Activated T-cell treated with anti-CD3 and anti-CD28 coated beads, Interleukin-2, amount 50 U/mL, for 4 hours (primary cell): ENCODE measurements around the gene CLK2. TPM values are rescaled to one million over a fixed set of nuclear protein-coding genes. Genes with fewer than 3 reads are reported as not detected.

ENCODE experiments used
- ATAC-seq, 2 donors: fragments of 200-7000 bp; cut with Tn5 transposase; one replicate each; pipeline ENCODE4 v1.10.0; 2021
- DNase-seq: peaks from one replicate; pipeline ENCODE4 v3.0.0-alpha.2; 2020
- H3K27me3 Mint-ChIP-seq: one replicate; pipeline ENCODE4 v1.8.0; 2021; ENCODE audit warnings: low read depth, mixed read lengths
- H3K36me3 Mint-ChIP-seq: one replicate; pipeline ENCODE4 v1.8.0; 2022; ENCODE audit warnings: mixed read lengths; ENCODE audit not compliant: insufficient read depth
- H3K4me1 Mint-ChIP-seq: one replicate; pipeline ENCODE4 v1.8.0; 2021; ENCODE audit warnings: low read depth, mixed read lengths
- H3K4me3 Mint-ChIP-seq: one replicate; pipeline ENCODE4 v1.8.0; 2021; ENCODE audit warnings: mild to moderate bottlenecking, moderate library complexity, mixed read lengths
- H3K9me3 Mint-ChIP-seq: one replicate; pipeline ENCODE4 v1.8.0; 2021; ENCODE audit warnings: mixed read lengths
- total RNA-seq, 3 donors: library from RNA; stranded (reverse); gene quantifications; one replicate each; pipeline ENCODE4 v1.2.1, GENCODE V29; 2021

CLK2 gene
- total RNA-seq, 3 donors from 2014 or later = 64.2 to 68.4 (median 66.3) TPM

DNA sequence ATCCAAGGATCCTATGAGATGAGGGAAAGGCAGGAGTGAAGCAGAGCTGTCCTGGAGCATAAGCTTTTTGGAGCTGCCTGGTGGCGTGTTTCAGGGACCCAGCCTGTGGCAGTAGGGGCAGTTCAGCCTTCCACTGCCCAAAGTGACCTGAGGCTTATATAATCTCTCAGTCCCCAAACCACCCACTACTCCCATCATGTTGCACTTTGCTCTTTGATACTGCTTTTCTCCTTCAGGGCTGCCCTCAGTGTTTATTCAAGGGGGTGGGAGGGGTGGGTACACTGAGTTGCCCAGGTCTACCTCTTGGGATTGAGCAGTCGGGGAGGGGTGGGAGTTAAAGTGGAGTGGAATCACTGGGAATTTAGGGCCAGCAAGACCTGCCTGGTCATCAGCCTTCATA is 13.2 kb upstream of the CLK2 start:
- H3K4me3 Mint-ChIP-seq = no peak overlapping the region
- no peak for ATAC-seq
- H3K4me1 Mint-ChIP-seq = no peaks in the 10 kb centered on the region
- DNase-seq = no peak
- no peaks in the 10 kb centered on the region for H3K36me3 Mint-ChIP-seq
- H3K9me3 Mint-ChIP-seq = no peaks in the 10 kb centered on the region
- H3K27me3 Mint-ChIP-seq = peaks cover 1% of the 10 kb centered on the region

DNA sequence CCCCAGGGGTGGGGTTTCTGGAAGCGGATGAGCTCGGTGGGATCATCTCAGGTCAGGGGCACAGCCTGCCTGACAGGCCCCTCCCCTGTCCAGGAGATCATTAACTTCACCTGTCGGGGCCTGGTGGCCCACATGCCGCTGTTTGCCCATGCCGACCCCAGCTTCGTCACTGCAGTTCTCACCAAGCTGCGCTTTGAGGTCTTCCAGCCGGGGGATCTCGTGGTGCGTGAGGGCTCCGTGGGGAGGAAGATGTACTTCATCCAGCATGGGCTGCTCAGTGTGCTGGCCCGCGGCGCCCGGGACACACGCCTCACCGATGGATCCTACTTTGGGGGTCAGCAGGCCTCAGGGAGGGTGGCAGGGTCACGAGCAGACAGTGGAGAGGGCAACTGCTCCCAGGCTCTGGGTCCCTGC is 12.3 kb upstream of the CLK2 start:
- no peak overlapping the region for H3K4me3 Mint-ChIP-seq
- H3K27me3 Mint-ChIP-seq = peaks cover 1% of the 10 kb centered on the region
- ATAC-seq (no peak), DNase-seq (no peak)
- no peaks in the 10 kb centered on the region for H3K9me3 Mint-ChIP-seq
- H3K36me3 Mint-ChIP-seq = no peaks in the 10 kb centered on the region
- H3K4me1 Mint-ChIP-seq = no peaks in the 10 kb centered on the region

DNA sequence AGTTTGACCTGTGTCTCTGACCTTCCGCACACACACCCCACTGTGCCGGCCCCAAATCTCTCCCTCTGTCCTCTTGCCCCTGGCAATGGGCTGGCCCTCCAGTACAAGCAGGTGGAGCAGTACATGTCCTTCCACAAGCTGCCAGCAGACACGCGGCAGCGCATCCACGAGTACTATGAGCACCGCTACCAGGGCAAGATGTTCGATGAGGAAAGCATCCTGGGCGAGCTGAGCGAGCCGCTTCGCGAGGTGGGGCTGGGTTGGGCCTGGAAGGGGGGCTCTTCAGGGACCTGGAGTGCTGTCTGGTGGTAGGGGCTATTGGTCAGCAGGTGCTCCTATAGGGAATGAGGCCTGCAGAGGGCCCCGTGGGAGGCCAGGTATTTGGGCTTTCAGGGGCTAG is 11.8 kb upstream of the CLK2 start:
- DNase-seq = no peak
- Mint-ChIP-seq H3K27me3 (peaks cover 1% of the 10 kb centered on the region), H3K9me3 (no peaks in the 10 kb centered on the region), H3K4me3 (no peak overlapping the region), H3K4me1 (no peaks in the 10 kb centered on the region), H3K36me3 (no peaks in the 10 kb centered on the region)
- no peak for ATAC-seq

DNA sequence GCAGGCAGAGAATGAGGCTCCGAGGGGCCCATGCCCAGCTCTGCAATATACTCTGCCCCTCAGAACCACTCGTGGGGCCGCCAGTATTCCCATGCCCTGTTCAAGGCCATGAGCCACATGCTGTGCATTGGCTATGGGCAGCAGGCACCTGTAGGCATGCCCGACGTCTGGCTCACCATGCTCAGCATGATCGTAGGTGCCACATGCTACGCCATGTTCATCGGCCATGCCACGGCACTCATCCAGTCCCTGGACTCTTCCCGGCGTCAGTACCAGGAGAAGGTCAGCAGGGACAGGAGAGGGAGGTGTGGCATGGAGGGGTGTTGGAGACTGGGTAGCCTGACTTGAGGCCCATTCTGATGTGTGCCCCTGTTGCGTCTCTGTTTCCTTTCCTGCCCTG is 11.2 kb upstream of the CLK2 start:
- Mint-ChIP-seq H3K27me3 (no peaks in the 10 kb centered on the region), H3K4me1 (no peaks in the 10 kb centered on the region), H3K9me3 (no peaks in the 10 kb centered on the region), H3K36me3 (no peaks in the 10 kb centered on the region), H3K4me3 (no peak overlapping the region)
- ATAC-seq = no peak
- no peak for DNase-seq

- H3K4me1 Mint-ChIP-seq = peaks cover 2% of the 10 kb centered on the region
- ATAC-seq = no peak
- H3K9me3 Mint-ChIP-seq = no peaks in the 10 kb centered on the region
- DNase-seq = no peak
- H3K4me3 Mint-ChIP-seq = no peak overlapping the region
- H3K27me3 Mint-ChIP-seq = no peaks in the 10 kb centered on the region
- H3K36me3 Mint-ChIP-seq = no peaks in the 10 kb centered on the region
Observed at GRCh38 chr1:155282488-155283091, 9.3 kb upstream of the CLK2 start.

DNA sequence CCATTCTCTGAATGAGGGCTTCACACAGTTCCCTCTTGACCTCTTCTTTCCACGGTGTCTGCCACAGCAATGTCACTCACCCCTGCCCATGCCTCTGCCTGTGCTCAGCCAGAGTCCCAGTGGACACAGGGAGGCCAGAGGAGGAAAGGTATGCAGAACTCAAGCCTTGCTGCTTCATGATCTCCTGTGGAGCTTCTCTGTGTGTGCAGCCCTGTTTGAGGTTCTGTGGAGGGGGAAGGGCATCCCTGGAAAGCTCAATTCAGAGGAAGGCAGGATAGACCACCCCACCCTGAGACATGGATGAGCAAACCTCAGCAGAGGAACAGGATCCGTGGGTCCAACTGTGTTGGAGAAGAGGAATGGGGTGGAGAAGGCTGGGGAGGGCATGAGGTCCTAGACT is 6.0 kb upstream of the CLK2 start:
- no peak overlapping the region for H3K4me3 Mint-ChIP-seq
- no peaks in the 10 kb centered on the region for H3K27me3 Mint-ChIP-seq
- no peaks in the 10 kb centered on the region for H3K9me3 Mint-ChIP-seq
- H3K4me1 Mint-ChIP-seq = peaks cover 17% of the 10 kb centered on the region
- DNase-seq = no peak
- no peaks in the 10 kb centered on the region for H3K36me3 Mint-ChIP-seq
- no peak for ATAC-seq

- ATAC-seq (no peak), DNase-seq (no peak)
- no peaks in the 10 kb centered on the region for H3K9me3 Mint-ChIP-seq
- no peaks in the 10 kb centered on the region for H3K27me3 Mint-ChIP-seq
- H3K4me3 Mint-ChIP-seq = no peak overlapping the region
- peaks cover 19% of the 10 kb centered on the region for H3K4me1 Mint-ChIP-seq
- H3K36me3 Mint-ChIP-seq = no peaks in the 10 kb centered on the region
Observed at GRCh38 chr1:155278689-155279160, 5.4 kb upstream of the CLK2 start.

GRCh38 chr1:155277902-155278688 is 4.8 kb upstream of the CLK2 start:
- DNase-seq = peak; percentile 69
- Mint-ChIP-seq H3K9me3 (no peaks in the 10 kb centered on the region), H3K4me3 (peak overlapping the region; percentile 70), H3K27me3 (no peaks in the 10 kb centered on the region), H3K36me3 (no peaks in the 10 kb centered on the region), H3K4me1 (peaks cover 22% of the 10 kb centered on the region)
- ATAC-seq = peak; percentile 38 to 44

- ATAC-seq (peak; percentile 63 to 67), DNase-seq (peak; percentile 96)
- H3K4me3 Mint-ChIP-seq = peak within 1 kb of the TSS; percentile 77
- H3K9me3 Mint-ChIP-seq = no peaks in the 10 kb centered on the region
- H3K4me1 Mint-ChIP-seq = peaks cover 28% of the 10 kb centered on the region
- H3K27me3 Mint-ChIP-seq = no peaks in the 10 kb centered on the region
- peaks cover 5% of the 10 kb centered on the region for H3K36me3 Mint-ChIP-seq
Observed at GRCh38 chr1:155277070-155277901, 4.0 kb upstream of the CLK2 start, which contains the start of gene HCN3. TSS of gene HCN3 (plus strand) at chr1:155277463. CDS start at chr1:155277591, 128 bp downstream.

GRCh38 chr1:155272466-155273342 is 600 bp downstream of the CLK2 start:
- no peak for DNase-seq
- ATAC-seq = peak; percentile 53 to 59

GRCh38 chr1:155269381-155269780 is 3.9 kb downstream of the CLK2 start:
- H3K36me3 Mint-ChIP-seq = peaks cover 53% of the 10 kb centered on the region
- ATAC-seq = no peak
- H3K27me3 Mint-ChIP-seq = no peaks in the 10 kb centered on the region

More at GRCh38 chr1:155272466-155273342, 600 bp downstream of the CLK2 start:
- H3K9me3 Mint-ChIP-seq = no peaks in the 10 kb centered on the region
- peaks cover 31% of the 10 kb centered on the region for H3K36me3 Mint-ChIP-seq
- peak overlapping the region; percentile 98 for H3K4me3 Mint-ChIP-seq
- H3K27me3 Mint-ChIP-seq = no peaks in the 10 kb centered on the region
- peaks cover 41% of the 10 kb centered on the region for H3K4me1 Mint-ChIP-seq

DNA sequence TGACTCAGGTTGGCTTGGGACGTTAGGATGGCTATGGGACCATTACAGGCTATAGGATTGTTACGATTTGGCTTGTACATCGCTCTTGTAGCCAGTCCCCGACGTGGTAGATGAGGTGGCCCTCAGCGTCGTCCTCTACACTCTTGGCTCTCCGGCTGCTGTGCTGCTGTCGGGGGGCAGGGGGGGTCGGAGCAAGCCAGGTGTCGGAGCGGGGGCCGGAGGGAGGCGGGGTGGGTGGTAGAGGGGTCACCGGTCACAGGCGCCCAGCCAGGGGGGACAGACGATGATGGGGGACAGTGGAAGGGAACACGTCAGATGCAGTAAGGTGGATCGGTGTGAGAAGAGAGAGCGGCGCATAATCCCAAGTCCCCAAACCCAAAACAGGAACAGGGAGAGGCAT is 4.7 kb downstream of the CLK2 start:
- no peak overlapping the region for H3K4me3 Mint-ChIP-seq
- H3K9me3 Mint-ChIP-seq = no peaks in the 10 kb centered on the region
- peaks cover 60% of the 10 kb centered on the region for H3K36me3 Mint-ChIP-seq
- no peak for ATAC-seq
- no peak for DNase-seq
- H3K4me1 Mint-ChIP-seq = peaks cover 24% of the 10 kb centered on the region
- H3K27me3 Mint-ChIP-seq = no peaks in the 10 kb centered on the region

More at GRCh38 chr1:155269381-155269780, 3.9 kb downstream of the CLK2 start:
- H3K4me3 Mint-ChIP-seq = no peak overlapping the region
- peaks cover 26% of the 10 kb centered on the region for H3K4me1 Mint-ChIP-seq
- DNase-seq = no peak
- H3K9me3 Mint-ChIP-seq = no peaks in the 10 kb centered on the region

GRCh38 chr1:155267373-155267772 is 5.9 kb downstream of the CLK2 start:
- H3K4me1 Mint-ChIP-seq = peaks cover 24% of the 10 kb centered on the region
- DNase-seq (no peak), ATAC-seq (no peak)
- no peaks in the 10 kb centered on the region for H3K27me3 Mint-ChIP-seq
- H3K9me3 Mint-ChIP-seq = no peaks in the 10 kb centered on the region
- no peak overlapping the region for H3K4me3 Mint-ChIP-seq
- peaks cover 64% of the 10 kb centered on the region for H3K36me3 Mint-ChIP-seq
